HepG2 (cell line): ENCODE measurements around the gene RCC1. TPM values are rescaled to one million over a fixed set of nuclear protein-coding genes. Genes with fewer than 3 reads are reported as not detected.

Experiments used
- ATAC-seq: fragments of 200-7000 bp; cut with Tn5 transposase; 3 replicates; pipeline ENCODE4 v1.9.1; 2020; ENCODE audit warnings: mild to moderate bottlenecking, moderate library complexity
- BruUV-seq: library from RNA; stranded (reverse); fragments of 400-500 nt; replicated peaks from 2 replicates; lab custom pipeline; 2021; lab: Mats Ljungman, UMichigan
- CTCF ChIA-PET: fragments of 300-600 bp; formaldehyde crosslinking; extraction: SDS; loops from one replicate; lab custom pipeline; 2021; ENCODE audit warnings: low total read pairs, inconsistent platforms, low intra/inter-chr PET ratio; lab: Yijun Ruan, JAX
- POLR2A ChIA-PET: fragments of 350-600 bp; sonication (Branson Sonifier 250); formaldehyde crosslinking; loops from one replicate; lab custom pipeline; 2020; ENCODE audit warnings: antibody characterized with exemption, inconsistent platforms; lab: Yijun Ruan, JAX
- DNase-seq: peaks from one replicate; pipeline ENCODE4 v3.0.0-alpha.2; 2015; ENCODE audit warnings: low spot score
- FAIRE-seq: peaks from 3 replicates; lab custom pipeline; 2011; peaks lifted over from hg19 to GRCh38; lab: Jason Lieb, UNC
- H2AFZ ChIP-seq: one replicate; pipeline ENCODE4 v1.6.1; 2011; ENCODE audit warnings: low read length, inconsistent platforms
- H3K27ac ChIP-seq: fragments of 300-600 bp; 3 replicates; pipeline ENCODE4 v1.8.0; 2011; ENCODE audit warnings: mixed run types, mild to moderate bottlenecking, mixed read lengths, low read length, inconsistent platforms; ENCODE audit not compliant: insufficient read depth; ENCODE audit errors: extremely low read length
- H3K27me3 ChIP-seq, 2 experiments: fragments of 200-600 bp in 1 of 2; 2 replicates in 1 of 2; 3 replicates in 1 of 2; pipeline versions ENCODE4 v1.6.0 to v1.8.0; 2011; ENCODE audit warnings: low read length in 2 of 2, mild to moderate bottlenecking in 2 of 2, moderate library complexity in 2 of 2, inconsistent platforms in 1 of 2; ENCODE audit not compliant: insufficient read depth in 2 of 2, control insufficient read depth in 1 of 2
- H3K36me3 ChIP-seq, 2 experiments: fragments of 200-600 bp in 1 of 2; replicated peaks in 1 of 2; 2 replicates in 1 of 2; 3 replicates in 1 of 2; pipeline versions ENCODE4 v1.5.1 to v1.8.0; 2011; ENCODE audit warnings: low read length in 2 of 2, inconsistent platforms in 1 of 2; ENCODE audit not compliant: insufficient read depth in 2 of 2, control insufficient read depth in 1 of 2
- H3K4me1 ChIP-seq: 2 replicates; pipeline ENCODE4 v1.5.1; 2012; ENCODE audit warnings: low read length, inconsistent platforms; ENCODE audit not compliant: insufficient read depth
- H3K4me2 ChIP-seq: 2 replicates; pipeline ENCODE4 v1.6.0; 2011; ENCODE audit warnings: low read depth, low read length, inconsistent platforms
- H3K4me3 ChIP-seq, 3 experiments: fragments of 200-600 bp in 1 of 3; sonication (generic), shearing (Covaris generic) in 1 of 3; replicated peaks in 1 of 3; 2 replicates each; pipeline ENCODE4 v1.5.1; 2011 to 2016; ENCODE audit warnings: low read length in 3 of 3, inconsistent platforms in 2 of 3, low read depth in 2 of 3, mild to moderate bottlenecking in 2 of 3, control low read depth in 1 of 3, mixed read lengths in 1 of 3; ENCODE audit not compliant: insufficient read depth in 1 of 3
- H3K79me2 ChIP-seq: one replicate; pipeline ENCODE4 v1.6.1; 2011; ENCODE audit warnings: low read length, inconsistent platforms; ENCODE audit not compliant: insufficient read depth
- H3K9ac ChIP-seq: 2 replicates; pipeline ENCODE4 v1.6.0; 2011; ENCODE audit warnings: mild to moderate bottlenecking, low read depth, low read length, inconsistent platforms; ENCODE audit not compliant: insufficient read depth
- H3K9me3 ChIP-seq: 2 replicates; pipeline ENCODE4 v1.5.1; 2012; ENCODE audit warnings: mild to moderate bottlenecking, low read length
- H4K20me1 ChIP-seq: 2 replicates; pipeline ENCODE4 v1.6.0; 2011; ENCODE audit warnings: inconsistent platforms, mild to moderate bottlenecking, low read length, moderate library complexity; ENCODE audit not compliant: insufficient read depth
- AFF4 ChIP-seq: sonication (generic); formaldehyde crosslinking; IDR thresholded peaks from 2 replicates; pipeline ENCODE4 v1.4.0; 2020; ENCODE audit warnings: missing genetic modification reagents
- CENPBD1 ChIP-seq: sonication (generic); formaldehyde crosslinking; IDR thresholded peaks from 2 replicates; pipeline ENCODE4 v1.8.0; 2022; ENCODE audit warnings: missing genetic modification reagents, low read depth, mild to moderate bottlenecking, borderline replicate concordance
- KLF11 ChIP-seq: IDR thresholded peaks from 2 replicates; pipeline ENCODE4 v1.6.1; 2016; ENCODE audit warnings: missing compliant biosample characterization
- KLF16 ChIP-seq, 2 experiments: sonication (generic) in 1 of 2; formaldehyde crosslinking in 1 of 2; IDR thresholded peaks; 2 replicates each; pipeline versions ENCODE4 v1.6.1 to v1.8.0; 2016 to 2023; ENCODE audit warnings: missing genetic modification reagents in 2 of 2, missing compliant biosample characterization in 1 of 2
- MAF1 ChIP-seq: sonication (generic); formaldehyde crosslinking; IDR thresholded peaks from 2 replicates; pipeline ENCODE4 v1.5.0; 2020; ENCODE audit warnings: missing genetic modification reagents, borderline replicate concordance
- MIXL1 ChIP-seq: IDR thresholded peaks from 2 replicates; pipeline ENCODE4 v1.6.1; 2016
- SAFB2 ChIP-seq: sonication (generic); formaldehyde crosslinking; IDR thresholded peaks from 2 replicates; pipeline ENCODE4 v1.5.1; 2020; ENCODE audit warnings: missing genetic modification reagents, low read depth, mild to moderate bottlenecking, borderline replicate concordance
- SIX4 ChIP-seq: sonication (generic); formaldehyde crosslinking; IDR thresholded peaks from 2 replicates; pipeline ENCODE4 v1.4.0; 2020; ENCODE audit warnings: missing genetic modification reagents
- UBTF ChIP-seq: sonication (generic); formaldehyde crosslinking; IDR thresholded peaks from 2 replicates; pipeline ENCODE4 v1.4.0; 2020; ENCODE audit warnings: mild to moderate bottlenecking, missing genetic modification reagents
- ZNF264 ChIP-seq: sonication (generic); formaldehyde crosslinking; IDR thresholded peaks from 2 replicates; pipeline ENCODE4 v1.4.0; 2020; ENCODE audit warnings: missing genetic modification reagents
- ZNF432 ChIP-seq: sonication (generic); formaldehyde crosslinking; IDR thresholded peaks from 2 replicates; pipeline ENCODE4 v1.5.0; 2020; ENCODE audit warnings: missing genetic modification reagents, mild to moderate bottlenecking, borderline replicate concordance
- ZNF660 ChIP-seq: sonication (generic); formaldehyde crosslinking; IDR thresholded peaks from 2 replicates; pipeline ENCODE4 v1.5.1; 2020; ENCODE audit warnings: mild to moderate bottlenecking, low read depth, missing genetic modification reagents, borderline replicate concordance
- ZNF749 ChIP-seq: sonication (generic); formaldehyde crosslinking; IDR thresholded peaks from 2 replicates; pipeline ENCODE4 v1.8.0; 2022; ENCODE audit warnings: mild to moderate bottlenecking, missing genetic modification reagents, moderate library complexity, borderline replicate concordance
- ZSCAN5A ChIP-seq: sonication (generic); formaldehyde crosslinking; IDR thresholded peaks from 2 replicates; pipeline ENCODE4 v1.8.0; 2022; ENCODE audit warnings: mild to moderate bottlenecking, missing genetic modification reagents, borderline replicate concordance
- WGBS: methylation state at CpG from one replicate; pipeline ENCODE4 v1.1.6; 2017; ENCODE audit warnings: low lambda C conversion rate; 5-methylcytosine and 5-hydroxymethylcytosine counted together
- in situ Hi-C: cut with HindIII; loops from 2 replicates; pipeline ENCODE4 v1.10.0; 2017; ENCODE audit warnings: low pct_unique_long_range_greater_than_20kb; ENCODE audit not compliant: extremely low pct_ligation_motif_present
- intact Hi-C: fragments of 100-400 bp; cut with micrococcal nuclease; formaldehyde crosslinking; loops from one replicate; pipeline ENCODE4 v1.10.0; 2022; ENCODE audit not compliant: unreplicated experiment
- polyA plus RNA-seq, 8 experiments: library from polyadenylated mRNA; depleted of rRNA in 3 of 8; stranded (reverse) in 7 of 8; unstranded in 1 of 8; fragments of >200 nt; fragmentation: Illumina TruSeq in 4 of 8; extraction: Trizol in 4 of 8; gene quantifications; 2 replicates each; pipeline versions ENCODE4 v1.2.1 to v1.2.3, GENCODE V29; 2011 to 2016; ENCODE audit warnings: low read depth in 4 of 8, missing spikeins in 1 of 8, mixed read lengths in 1 of 8; ENCODE audit not compliant: insufficient read depth in 1 of 8
- total RNA-seq, 5 experiments: library from RNA; depleted of rRNA; stranded (reverse); fragments of >200 nt; fragmentation: Illumina TruSeq; extraction: Trizol; gene quantifications; 2 replicates each; pipeline ENCODE4 v1.2.3, GENCODE V29; 2016; ENCODE audit warnings: low read depth in 1 of 5

The RCC1 gene
- total and polyA plus RNA-seq, 2 of the 13 experiments (the other 11 are each of a cell fraction or from before 2014, with no cell fraction given), result 47.2 to 80.8 TPM

- DNase-seq (no peak), FAIRE-seq (no peak), ATAC-seq (no peak)
- peak overlapping the region; percentile 99 for H3K9ac ChIP-seq
- H3K36me3 ChIP-seq, result peaks cover 11 to 50% of the 10 kb centered on the region in 2 experiments
- peak overlapping the region; percentile 86 for H3K27ac ChIP-seq
- peaks cover 36% of the 10 kb centered on the region for H4K20me1 ChIP-seq
- H2AFZ ChIP-seq, result no peak overlapping the region
- BruUV-seq, result no TSS peak
- ChIA-PET CTCF (no interaction called here), POLR2A (interaction anchor here (0.6 to 5.8 kb wide), 13 partner anchors 17 to 378 kb away, joined by 3 to 62 read pairs (median 4); partner anchors contain the start of genes GMEB1, RAB42, RNU11 and TAF12)
- in situ Hi-C loops (no loop called here), intact Hi-C loops (no loop called here)
- H3K4me2 ChIP-seq, result peak overlapping the region; percentile 88
- peaks cover 49% of the 10 kb centered on the region for H3K79me2 ChIP-seq
- H3K4me1 ChIP-seq, result peaks cover 44% of the 10 kb centered on the region
- WGBS, result 0% methylated on average over 11 of the region's 11 CpGs
- no peaks in the 10 kb centered on the region for H3K9me3 ChIP-seq
- H3K4me3 ChIP-seq, result peak overlapping the region; percentile 95 to 97 (median 96)
- no peaks in the 10 kb centered on the region; a peak in 1 of 5 replicates for H3K27me3 ChIP-seq
- TF ChIP-seq ZNF264 (no peak), UBTF (CRISPR knock-in tag) (peak; percentile 39; the same call in 1 of the 2 replicates), SIX4 (CRISPR knock-in tag) (no peak), ZNF660 (CRISPR knock-in tag) (no peak), ZNF749 (no peak), MAF1 (CRISPR knock-in tag) (no peak), KLF11 (CRISPR knock-in tag) (no peak), SAFB2 (CRISPR knock-in tag) (no peak), ZNF432 (CRISPR knock-in tag) (no peak), CENPBD1 (CRISPR knock-in tag) (no peak), KLF16 (CRISPR knock-in tag; IDR thresholded peaks at IDR 0.05) (no peak), MIXL1 (CRISPR knock-in tag) (no peak), ZSCAN5A (CRISPR knock-in tag) (0 out of 2 replicates have a peak, but pooled peaks have one; percentile 32), AFF4 (CRISPR knock-in tag) (0 out of 2 replicates have a peak, but pooled peaks have one; percentile 18)
Measured at GRCh38 chr1:28507247-28507645, 1.4 kb downstream of the RCC1 start.
